GM18868 (cell line): Measurements from ENCODE around the gene AIM2.
A peak's percentile ranks its signal among the peaks of the same experiment; 100 is the strongest.

Experiments
- ATAC-seq: cut with Tn5 transposase; IDR thresholded peaks from one replicate; pipeline ENCODE4 v1.9.1; 2021; ENCODE audit warnings: mild to moderate bottlenecking, moderate library complexity; ENCODE audit not compliant: unreplicated experiment

Gene AIM2

GRCh38 chr1:159023723-159024122 lies 52.8 kb downstream of the AIM2 start:
- no peak for ATAC-seq

GRCh38 chr1:159015440-159015909 lies 61.1 kb downstream of the AIM2 start:
- peak; percentile 97 for ATAC-seq

- no peak for ATAC-seq
These were observed 61.7 kb downstream of the AIM2 start for GRCh38 chr1:159014851-159015250.

- no peak for ATAC-seq
These were observed 62.5 kb downstream of the AIM2 start for GRCh38 chr1:159014003-159014571.

- ATAC-seq = peak; percentile 34
These were observed 64.1 kb downstream of the AIM2 start for GRCh38 chr1:159012495-159012894.
